K562 (cell line): ENCODE results near the gene CRIP3. TPM values are rescaled to one million over a fixed set of nuclear protein-coding genes. Genes with fewer than 3 reads are reported as not detected.

Source experiments
- ATAC-seq: fragments of 200-7000 bp; cut with Tn5 transposase; 3 replicates; pipeline ENCODE4 v1.9.1; 2020; ENCODE audit warnings: moderate library complexity
- BruUV-seq: library from RNA; stranded (reverse); fragments of 400-500 nt; replicated peaks from 2 replicates; lab custom pipeline; 2021; lab: Mats Ljungman, UMichigan
- CTCF ChIA-PET: fragments of 300-600 bp; formaldehyde crosslinking; extraction: SDS; loops from one replicate; lab custom pipeline; 2021; ENCODE audit warnings: low intra/inter-chr PET ratio; lab: Yijun Ruan, JAX
- POLR2A ChIA-PET: fragments of 300-600, 350-650 bp; sonication (Branson Sonifier 250); formaldehyde crosslinking; extraction: SDS; loops from one replicate; lab custom pipeline; 2021; ENCODE audit warnings: antibody characterized with exemption, inconsistent platforms; lab: Yijun Ruan, JAX
- DNase-seq, 4 experiments: peaks; one replicate each; pipeline versions ENCODE4 v3.0.0 to v3.0.0-alpha.2; 2011 to 2018; ENCODE audit warnings: low spot score in 3 of 4, mixed read lengths in 3 of 4; ENCODE audit errors: extremely low read depth in 1 of 4
- FAIRE-seq: peaks from 2 replicates; lab custom pipeline; 2011; peaks lifted over from hg19 to GRCh38; lab: Jason Lieb, UNC
- H2AFZ ChIP-seq: 2 replicates; pipeline ENCODE4 v1.6.0; 2011; ENCODE audit warnings: low read depth, low read length, control low read depth, inconsistent platforms
- H3K27ac ChIP-seq: fragments of 200-600 bp; 3 replicates; pipeline ENCODE4 v1.8.0; 2011; ENCODE audit warnings: low read depth, mild to moderate bottlenecking, control low read depth, inconsistent platforms, low read length, moderate library complexity, mixed read lengths; ENCODE audit errors: extremely low read depth
- H3K27me3 ChIP-seq, 2 experiments: fragments of 300-600 bp in 1 of 2; 2 replicates in 1 of 2; 3 replicates in 1 of 2; pipeline versions ENCODE4 v1.6.0 to v1.8.0; 2011; ENCODE audit warnings: inconsistent platforms in 2 of 2, low read length in 2 of 2, mild to moderate bottlenecking in 1 of 2, mixed read lengths in 1 of 2, moderate library complexity in 1 of 2; ENCODE audit not compliant: control insufficient read depth in 2 of 2, insufficient read depth in 2 of 2
- H3K36me3 ChIP-seq: fragments of 300-600 bp; 3 replicates; pipeline ENCODE4 v1.8.0; 2011; ENCODE audit warnings: mild to moderate bottlenecking, low read length, inconsistent platforms; ENCODE audit not compliant: control insufficient read depth, insufficient read depth
- H3K4me1 ChIP-seq, 2 experiments: fragments of 200-600 bp in 1 of 2; replicated peaks in 1 of 2; 2 replicates in 1 of 2; 3 replicates in 1 of 2; pipeline versions ENCODE4 v1.5.1 to v1.8.0; 2011; ENCODE audit warnings: inconsistent platforms in 2 of 2, low read length in 2 of 2, mild to moderate bottlenecking in 1 of 2, mixed read lengths in 1 of 2, moderate library complexity in 1 of 2; ENCODE audit not compliant: control insufficient read depth in 2 of 2, insufficient read depth in 2 of 2
- H3K4me2 ChIP-seq: 2 replicates; pipeline ENCODE4 v1.6.1; 2011; ENCODE audit warnings: low read length, control low read depth, inconsistent platforms, mixed read lengths; ENCODE audit not compliant: insufficient read depth
- H3K4me3 ChIP-seq: fragments of 200-600 bp; sonication (generic), shearing (Covaris generic); 2 replicates; pipeline ENCODE4 v1.5.1; 2016; ENCODE audit warnings: control low read depth, inconsistent platforms
- H3K79me2 ChIP-seq: fragments of 200-600 bp; 3 replicates; pipeline ENCODE4 v1.8.0; 2011; ENCODE audit warnings: low read length, inconsistent platforms; ENCODE audit not compliant: control insufficient read depth, insufficient read depth
- H3K9ac ChIP-seq, 2 experiments: 2 replicates each; pipeline versions ENCODE4 v1.6.0 to v1.6.1; 2011; ENCODE audit warnings: low read depth in 2 of 2, low read length in 2 of 2, control low read depth in 1 of 2, inconsistent platforms in 1 of 2, mild to moderate bottlenecking in 1 of 2, mixed read lengths in 1 of 2; ENCODE audit not compliant: insufficient read depth in 1 of 2
- H3K9me1 ChIP-seq: one replicate; pipeline ENCODE4 v1.6.0; 2011; ENCODE audit warnings: inconsistent platforms, mild to moderate bottlenecking, low read length, moderate library complexity; ENCODE audit not compliant: control insufficient read depth, insufficient read depth
- H3K9me3 ChIP-seq: replicated peaks from 2 replicates; pipeline ENCODE4 v1.5.1; 2011; ENCODE audit warnings: low read depth, low read length, inconsistent platforms; ENCODE audit not compliant: control insufficient read depth, insufficient read depth
- H4K20me1 ChIP-seq: replicated peaks from 2 replicates; pipeline ENCODE4 v1.6.1; 2011; ENCODE audit warnings: low read length, inconsistent platforms, mixed read lengths; ENCODE audit not compliant: control insufficient read depth, insufficient read depth
- PHTF2 ChIP-seq: fragments of 250-450 bp; sonication (Bioruptor Pico); IDR thresholded peaks from 2 replicates; pipeline ENCODE4 v1.5.0; 2021; ENCODE audit warnings: mild to moderate bottlenecking
- SMARCC2 ChIP-seq: fragments of 450-650 bp; IDR thresholded peaks from 2 replicates; pipeline ENCODE4 v1.6.1; 2017; ENCODE audit warnings: antibody characterized with exemption, moderate library complexity, mild to moderate bottlenecking, low read depth
- TSC22D4 ChIP-seq: fragments of 450-650 bp; IDR thresholded peaks from 2 replicates; pipeline ENCODE4 v1.6.1; 2016; ENCODE audit warnings: missing genetic modification characterization, missing biosample characterization, control low read depth
- USF1 ChIP-seq: sonication (generic); formaldehyde crosslinking; IDR thresholded peaks from 2 replicates; pipeline ENCODE4 v1.9.0; 2022; ENCODE audit warnings: mild to moderate bottlenecking, missing genetic modification reagents
- ZBTB2 ChIP-seq: fragments of 450-650 bp; IDR thresholded peaks from 2 replicates; pipeline ENCODE4 v1.6.1; 2016; ENCODE audit warnings: antibody characterized with exemption
- ZFP36 ChIP-seq: fragments of 150-350 bp; IDR thresholded peaks from 2 replicates; pipeline ENCODE4 v1.6.1; 2018; ENCODE audit warnings: low read length, low read depth; ENCODE audit not compliant: partially characterized antibody
- ZNF124 ChIP-seq: sonication (generic); formaldehyde crosslinking; IDR thresholded peaks from 2 replicates; pipeline ENCODE4 v1.8.1; 2022; ENCODE audit warnings: missing genetic modification reagents
- ZNF263 ChIP-seq: sonication (generic); formaldehyde crosslinking; IDR thresholded peaks from 2 replicates; pipeline ENCODE4 v1.8.0; 2022; ENCODE audit warnings: mild to moderate bottlenecking, missing genetic modification reagents, borderline replicate concordance
- ZSCAN32 ChIP-seq: fragments of 450-650 bp; formaldehyde crosslinking; IDR thresholded peaks from 2 replicates; pipeline ENCODE4 v1.4.0; 2020; ENCODE audit warnings: mild to moderate bottlenecking, moderate library complexity
- WGBS: fragments of 100-300 bp; shearing (Covaris generic); methylation state at CpG from one replicate; pipeline ENCODE4 v1.1.6; 2016; ENCODE audit warnings: low coverage, mixed read lengths; ENCODE audit not compliant: insufficient coverage; ENCODE audit errors: missing lambda C conversion rate; 5-methylcytosine and 5-hydroxymethylcytosine counted together
- in situ Hi-C: fragments of 300-500 bp; cut with MboI; formaldehyde crosslinking; loops from 4 replicates; pipeline ENCODE4 v1.15.0; 2018; ENCODE audit warnings: inconsistent platforms, mixed read lengths
- intact Hi-C: fragments of 100-400 bp; cut with micrococcal nuclease; formaldehyde crosslinking; loops from 2 replicates; pipeline ENCODE4 v1.14.2; 2022
- polyA plus RNA-seq, 8 experiments: library from polyadenylated mRNA; depleted of rRNA in 4 of 8; stranded (reverse) in 5 of 8; unstranded in 3 of 8; fragments of >200 nt; fragmentation: Nextera tagmentation in 2 of 8; fragmentation: Illumina TruSeq in 1 of 8; extraction: Ambion mirVana in 2 of 8; extraction: Trizol in 1 of 8; gene quantifications; 2 replicates each; pipeline versions ENCODE4 v1.2.1 to v1.2.3, GENCODE V29; 2011 to 2014; ENCODE audit warnings: inconsistent platforms in 1 of 8, missing spikeins in 1 of 8
- total RNA-seq, 7 experiments: library from RNA; depleted of rRNA in 6 of 7; stranded (reverse); fragments of >200 nt in 6 of 7; fragmentation: Illumina TruSeq in 2 of 7; extraction: Trizol in 2 of 7; gene quantifications; 2 replicates each; pipeline versions ENCODE4 v1.2.1 to v1.2.3, GENCODE V29; 2011 to 2021; ENCODE audit warnings: low replicate concordance in 1 of 7
- TF ChIP-seq, protein P1 (sequence below), 2 experiments: IDR thresholded peaks in 1 of 2; conservative IDR thresholded peaks in 1 of 2; 2 replicates each; pipeline ENCODE4 v1.6.1; 2016; ENCODE audit warnings: low read depth in 2 of 2, mild to moderate bottlenecking in 1 of 2, missing compliant biosample characterization in 1 of 2, missing genetic modification characterization in 1 of 2, moderate library complexity in 1 of 2

The CRIP3 gene
- total and polyA plus RNA-seq, 9 of the 15 experiments (the other 6 are each of a cell fraction or from before 2014, with no cell fraction given): 0.36 to 2.1 (median 0.87) TPM

- WGBS: 12% methylated on average over 5 of the region's 5 CpGs
- Histone ChIP-seq H4K20me1 (peaks cover 4% of the 10 kb centered on the region; the same call in 1 of the 2 replicates), H3K79me2 (no peaks in the 10 kb centered on the region), H3K9me3 (no peaks in the 10 kb centered on the region), H3K4me3 (no peak overlapping the region), H2AFZ (no peak overlapping the region), H3K9ac (no peak overlapping the region; a peak in 1 of 4 replicates), H3K9me1 (no peaks in the 10 kb centered on the region), H3K4me2 (no peak overlapping the region), H3K36me3 (no peaks in the 10 kb centered on the region)
- intact Hi-C loops: loop anchor here (5.0 to 10.0 kb wide), 3 partner anchors 133 to 810 kb away; no protein-coding TSS in a partner anchor
- in situ Hi-C loops: loop anchor here (5.0 kb wide), 1 partner anchor 228 kb away; no protein-coding TSS in a partner anchor
- DNase-seq (no peak), FAIRE-seq (no peak), ATAC-seq (no peak)
- ChIA-PET CTCF (no interaction called here), POLR2A (interaction anchor here (0.6 to 1.1 kb wide), 3 partner anchors 35 to 299 kb away, joined by 3 to 4 read pairs (median 4); partner anchors contain the start of gene DNPH1)
- no TSS peak for BruUV-seq
- TF ChIP-seq ZNF263 (CRISPR knock-in tag): peak; percentile 81
- no peak for TF ChIP-seq PHTF2 (CRISPR knock-in tag)
- TF ChIP-seq, protein P1, sequence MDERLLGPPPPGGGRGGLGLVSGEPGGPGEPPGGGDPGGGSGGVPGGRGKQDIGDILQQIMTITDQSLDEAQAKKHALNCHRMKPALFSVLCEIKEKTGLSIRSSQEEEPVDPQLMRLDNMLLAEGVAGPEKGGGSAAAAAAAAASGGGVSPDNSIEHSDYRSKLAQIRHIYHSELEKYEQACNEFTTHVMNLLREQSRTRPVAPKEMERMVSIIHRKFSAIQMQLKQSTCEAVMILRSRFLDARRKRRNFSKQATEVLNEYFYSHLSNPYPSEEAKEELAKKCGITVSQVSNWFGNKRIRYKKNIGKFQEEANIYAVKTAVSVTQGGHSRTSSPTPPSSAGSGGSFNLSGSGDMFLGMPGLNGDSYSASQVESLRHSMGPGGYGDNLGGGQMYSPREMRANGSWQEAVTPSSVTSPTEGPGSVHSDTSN (CRISPR knock-in tag; IDR thresholded peaks at IDR 0.05; ENCODE audit: low read depth): no peak
- TF ChIP-seq, protein P1 (tag; conservative IDR thresholded peaks at IDR 0.05; ENCODE audit: low read depth): no peak
- TF ChIP-seq ZFP36: peak; percentile 89
- no peak for TF ChIP-seq ZSCAN32 (CRISPR knock-in tag)
- no peak for TF ChIP-seq TSC22D4
- TF ChIP-seq ZNF124 (CRISPR knock-in tag): no peak
- no peak for TF ChIP-seq ZBTB2
- peak; percentile 8; the same call in 1 of the 2 replicates for TF ChIP-seq USF1
- TF ChIP-seq SMARCC2: no peak
- TF ChIP-seq, all 486 proteins: peak for 3
- Histone ChIP-seq H3K4me1 (peaks cover 27 to 39% of the 10 kb centered on the region in 2 experiments), H3K27me3 (peaks cover 0 to 4% of the 10 kb centered on the region in 2 experiments; a peak in 1 of 5 replicates), H3K27ac (no peak overlapping the region)
These were observed 44.0 kb downstream of the CRIP3 start for GRCh38 chr6:43264599-43265145.
